SK-N-SH (cell line): ENCODE data around the gene TAF6.

Source experiments
- EZH2phosphoT487 ChIP-seq: fragments of 200-600 bp; sonication (generic); IDR thresholded peaks from 2 replicates; pipeline ENCODE4 v1.6.1; 2017; ENCODE audit warnings: low read depth, mixed run types, mild to moderate bottlenecking, antibody characterized with exemption, moderate library complexity, borderline replicate concordance
- TF ChIP-seq, protein P1 (sequence below): fragments of 200-600 bp; sonication (generic); IDR thresholded peaks from 2 replicates; pipeline ENCODE4 v1.6.1; 2017; ENCODE audit warnings: antibody characterized with exemption, mild to moderate bottlenecking, moderate library complexity
- TF ChIP-seq, protein P2 (sequence below): IDR thresholded peaks from 2 replicates; pipeline ENCODE4; 2012
- TF ChIP-seq, protein P3 (sequence below): fragments of 150-350 bp; IDR thresholded peaks from 2 replicates; pipeline ENCODE4 v1.6.1; 2017; ENCODE audit warnings: antibody characterized with exemption, low read length, low read depth, borderline replicate concordance

- TF ChIP-seq, protein P1, sequence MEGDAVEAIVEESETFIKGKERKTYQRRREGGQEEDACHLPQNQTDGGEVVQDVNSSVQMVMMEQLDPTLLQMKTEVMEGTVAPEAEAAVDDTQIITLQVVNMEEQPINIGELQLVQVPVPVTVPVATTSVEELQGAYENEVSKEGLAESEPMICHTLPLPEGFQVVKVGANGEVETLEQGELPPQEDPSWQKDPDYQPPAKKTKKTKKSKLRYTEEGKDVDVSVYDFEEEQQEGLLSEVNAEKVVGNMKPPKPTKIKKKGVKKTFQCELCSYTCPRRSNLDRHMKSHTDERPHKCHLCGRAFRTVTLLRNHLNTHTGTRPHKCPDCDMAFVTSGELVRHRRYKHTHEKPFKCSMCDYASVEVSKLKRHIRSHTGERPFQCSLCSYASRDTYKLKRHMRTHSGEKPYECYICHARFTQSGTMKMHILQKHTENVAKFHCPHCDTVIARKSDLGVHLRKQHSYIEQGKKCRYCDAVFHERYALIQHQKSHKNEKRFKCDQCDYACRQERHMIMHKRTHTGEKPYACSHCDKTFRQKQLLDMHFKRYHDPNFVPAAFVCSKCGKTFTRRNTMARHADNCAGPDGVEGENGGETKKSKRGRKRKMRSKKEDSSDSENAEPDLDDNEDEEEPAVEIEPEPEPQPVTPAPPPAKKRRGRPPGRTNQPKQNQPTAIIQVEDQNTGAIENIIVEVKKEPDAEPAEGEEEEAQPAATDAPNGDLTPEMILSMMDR = no peak
- TF ChIP-seq, protein P2, sequence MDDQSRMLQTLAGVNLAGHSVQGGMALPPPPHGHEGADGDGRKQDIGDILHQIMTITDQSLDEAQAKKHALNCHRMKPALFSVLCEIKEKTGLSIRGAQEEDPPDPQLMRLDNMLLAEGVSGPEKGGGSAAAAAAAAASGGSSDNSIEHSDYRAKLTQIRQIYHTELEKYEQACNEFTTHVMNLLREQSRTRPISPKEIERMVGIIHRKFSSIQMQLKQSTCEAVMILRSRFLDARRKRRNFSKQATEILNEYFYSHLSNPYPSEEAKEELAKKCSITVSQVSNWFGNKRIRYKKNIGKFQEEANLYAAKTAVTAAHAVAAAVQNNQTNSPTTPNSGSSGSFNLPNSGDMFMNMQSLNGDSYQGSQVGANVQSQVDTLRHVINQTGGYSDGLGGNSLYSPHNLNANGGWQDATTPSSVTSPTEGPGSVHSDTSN = 0 out of 2 replicates have a peak, but pooled peaks have one; percentile 23
- no peak for TF ChIP-seq EZH2phosphoT487
- TF ChIP-seq, protein P3, sequence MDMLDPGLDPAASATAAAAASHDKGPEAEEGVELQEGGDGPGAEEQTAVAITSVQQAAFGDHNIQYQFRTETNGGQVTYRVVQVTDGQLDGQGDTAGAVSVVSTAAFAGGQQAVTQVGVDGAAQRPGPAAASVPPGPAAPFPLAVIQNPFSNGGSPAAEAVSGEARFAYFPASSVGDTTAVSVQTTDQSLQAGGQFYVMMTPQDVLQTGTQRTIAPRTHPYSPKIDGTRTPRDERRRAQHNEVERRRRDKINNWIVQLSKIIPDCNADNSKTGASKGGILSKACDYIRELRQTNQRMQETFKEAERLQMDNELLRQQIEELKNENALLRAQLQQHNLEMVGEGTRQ = no peak
Measured at GRCh38 chr7:100158229-100159098, 39.3 kb upstream of the TAF6 start, which contains the start of gene TRAPPC14.
